OCI-M2 (cell line): Measurements from ENCODE around the gene CCDC186.
"Not testable (repeated sequence)": the region's sequence is repeated elsewhere in the genome, so short reads cannot be mapped to it uniquely, and the experiment has no call there.

Experiments used
- DNase-seq: peaks from one replicate; lab custom pipeline; 2025; ENCODE audit not compliant: unreplicated experiment; lab: John Stamatoyannopoulos, UW

CCDC186 gene

GRCh38 chr10:114174695-114175188 lies 739 bp upstream of the CCDC186 start:
- DNase-seq = no peak

GRCh38 chr10:114173603-114173920 lies 441 bp downstream of the CCDC186 start:
- DNase-seq = no peak

DNA sequence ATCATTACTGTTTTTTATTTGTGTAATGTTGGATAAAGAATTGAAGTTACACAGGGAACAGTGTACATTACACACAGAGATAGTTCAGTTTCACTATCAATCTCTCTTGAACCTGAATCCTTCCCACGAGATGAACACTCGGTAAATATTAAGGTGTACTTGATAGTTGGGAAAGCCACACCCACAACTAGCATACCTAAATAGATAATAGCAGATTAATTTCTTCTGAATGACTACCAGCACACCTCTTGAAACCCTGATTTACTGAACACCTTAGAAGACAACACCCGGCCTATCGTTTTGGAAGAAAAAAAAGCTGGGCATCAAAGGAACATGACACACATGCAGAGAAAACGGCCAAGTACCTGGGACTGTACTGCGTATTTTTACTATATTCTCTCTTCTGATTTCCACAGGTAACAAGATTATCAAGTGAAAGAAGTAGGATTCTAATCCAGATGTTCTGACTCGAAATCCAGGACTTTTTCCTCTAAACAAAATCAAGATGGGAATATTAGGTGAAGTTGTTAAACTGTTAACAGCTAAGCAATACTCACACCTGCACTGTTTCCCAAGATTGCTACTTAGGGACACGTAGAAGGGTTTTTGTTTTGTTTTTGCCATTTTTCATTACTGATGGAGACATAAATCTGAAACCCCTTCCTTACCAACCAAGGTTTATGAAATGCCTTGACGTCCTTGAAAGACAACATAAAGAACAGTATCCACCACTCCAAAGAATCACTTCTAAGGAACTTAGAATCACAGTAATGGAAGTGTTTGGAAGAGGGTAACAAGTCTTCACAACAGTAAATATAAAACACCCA lies 1.0 kb downstream of the CCDC186 start:
- DNase-seq = no peak

DNA sequence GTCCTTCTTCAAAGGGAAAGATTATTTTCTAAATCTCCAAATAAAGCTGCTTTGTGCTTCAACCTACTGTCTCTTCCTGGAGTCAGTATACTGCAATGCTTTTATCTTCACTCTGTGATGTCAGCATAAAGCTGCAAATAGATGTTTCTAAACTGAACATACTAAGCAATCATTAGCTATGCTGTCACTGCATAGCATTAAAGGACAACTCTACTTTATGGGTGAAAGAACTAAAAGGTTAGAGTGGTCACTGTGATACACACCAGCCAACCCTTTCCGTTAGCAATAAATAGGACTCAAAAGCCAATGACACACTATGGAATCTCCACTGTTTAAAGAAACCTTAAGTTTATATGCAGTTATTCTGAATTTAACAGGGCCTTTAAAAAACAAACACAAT lies 1.8 kb downstream of the CCDC186 start:
- no peak for DNase-seq

GRCh38 chr10:114168450-114169009 lies 5.5 kb downstream of the CCDC186 start:
- DNase-seq = no peak

- no peak for DNase-seq
Observed at GRCh38 chr10:114167985-114168384, 6.0 kb downstream of the CCDC186 start.

DNA sequence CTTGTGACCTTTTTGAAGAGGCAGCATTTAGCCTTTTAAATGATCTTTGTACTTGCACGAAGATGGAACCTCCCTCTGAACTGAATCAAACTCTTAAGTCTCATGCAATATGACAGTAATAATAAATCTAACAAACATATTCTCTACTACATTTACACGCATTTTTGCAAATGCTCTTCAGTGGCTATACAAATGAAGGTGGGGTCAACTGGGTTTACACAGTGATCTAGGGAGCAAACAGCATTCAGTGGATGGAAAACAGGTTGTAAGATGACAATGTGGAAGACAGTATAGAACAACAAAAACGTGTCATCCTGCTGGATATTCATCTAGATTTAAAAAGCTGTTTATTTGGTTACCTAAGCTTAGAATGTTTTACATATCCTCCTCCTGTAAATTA lies 7.5 kb downstream of the CCDC186 start:
- no peak for DNase-seq

DNA sequence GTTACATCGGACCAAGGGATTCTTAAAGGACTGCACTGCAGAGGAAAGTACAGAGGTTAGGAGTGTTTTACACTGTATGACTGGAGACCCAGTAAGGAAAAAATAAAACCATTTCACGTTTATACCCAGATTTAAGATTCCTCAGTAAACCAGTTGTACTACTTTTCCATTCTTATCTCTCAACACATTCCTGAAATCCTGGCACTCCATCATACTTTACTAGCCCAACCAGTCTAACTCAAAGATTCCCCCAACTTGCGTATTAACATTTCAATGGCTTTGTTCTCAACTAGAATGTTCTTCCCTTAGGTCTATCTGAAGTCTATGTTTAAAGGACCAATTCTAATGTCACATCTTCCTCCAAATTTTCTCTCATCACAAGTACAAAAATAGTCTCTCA lies 8.0 kb downstream of the CCDC186 start:
- no peak for DNase-seq

DNA sequence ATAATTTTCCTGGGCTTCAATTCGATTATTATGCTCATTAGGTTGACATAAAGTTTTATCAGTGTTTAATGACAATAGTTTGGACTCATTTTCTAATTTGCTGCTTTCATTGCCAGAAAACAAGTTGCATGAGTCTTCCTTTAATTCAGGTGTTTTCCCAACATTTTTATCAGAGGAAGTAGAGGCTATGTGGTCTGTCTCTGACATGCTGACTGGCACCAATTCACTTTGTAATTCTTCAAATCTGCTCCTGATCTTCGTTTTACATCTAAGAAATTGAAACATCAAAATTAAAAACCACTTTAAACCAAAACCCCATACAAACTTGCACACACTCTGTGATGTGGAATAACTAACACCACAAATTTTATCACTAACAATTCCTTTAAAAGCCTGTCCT lies 10.9 kb downstream of the CCDC186 start:
- no peak for DNase-seq

DNA sequence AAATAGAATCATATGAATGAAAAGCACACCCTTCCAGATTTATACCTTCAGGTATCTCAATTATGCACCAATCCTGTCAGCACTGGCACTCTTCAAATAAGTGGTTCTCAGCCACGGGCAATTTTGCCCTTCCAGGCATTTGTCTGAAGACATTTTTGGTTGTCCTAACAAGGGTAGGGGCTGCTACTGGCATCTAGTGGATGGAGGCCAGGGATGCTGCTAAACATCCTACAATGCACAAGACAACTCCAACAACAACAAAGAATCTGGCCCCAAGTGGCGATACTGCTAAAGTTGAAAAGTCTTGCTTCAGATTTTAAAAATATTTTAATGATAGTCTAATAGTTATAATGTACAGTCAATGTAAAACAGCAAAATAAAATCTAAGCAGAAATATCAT lies 16.1 kb downstream of the CCDC186 start:
- DNase-seq = no peak

DNA sequence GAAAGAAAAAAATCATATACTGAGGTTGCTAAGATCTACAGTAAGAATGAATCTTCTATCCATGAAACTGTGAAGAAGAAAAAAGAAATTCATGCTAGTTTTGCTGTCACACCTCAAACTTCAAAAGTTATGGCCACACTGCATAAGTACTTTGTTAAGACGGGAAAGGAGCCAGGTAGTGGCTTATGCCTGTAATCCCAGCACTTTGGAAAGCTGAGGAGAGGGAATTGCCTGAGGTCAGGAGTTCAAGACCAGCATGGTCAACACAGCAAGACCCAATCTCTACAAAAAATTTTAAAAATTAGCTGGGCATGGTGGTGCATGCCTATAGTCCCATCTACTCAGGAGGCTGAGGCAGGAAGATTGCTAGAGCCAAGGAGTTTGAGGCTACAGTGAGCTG lies 22.1 kb downstream of the CCDC186 start:
- DNase-seq = no peak

- no peak for DNase-seq
Observed at GRCh38 chr10:114151486-114151885, 22.5 kb downstream of the CCDC186 start.

- not testable (repeated sequence) for DNase-seq
Observed at GRCh38 chr10:114149476-114149875, 24.5 kb downstream of the CCDC186 start.

DNA sequence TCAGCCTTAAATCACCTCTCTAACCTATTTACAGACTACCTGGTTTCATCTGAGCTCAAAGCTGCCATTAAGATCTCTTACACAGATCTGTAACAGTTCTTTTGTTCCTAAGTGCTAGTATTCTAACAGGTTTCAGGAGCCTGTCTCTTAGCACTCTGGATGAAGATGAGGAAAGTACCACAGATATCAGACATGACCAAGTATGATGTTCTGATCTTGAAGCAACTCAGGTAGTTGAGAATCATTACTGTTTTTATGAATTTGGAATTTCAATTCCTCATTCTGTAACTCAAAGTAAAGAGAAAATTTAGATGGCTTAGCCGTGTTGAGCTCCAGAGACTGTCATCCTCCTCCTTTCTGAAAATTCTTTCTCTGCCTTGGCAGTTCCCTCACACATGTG lies 30.8 kb downstream of the CCDC186 start:
- no peak for DNase-seq

- no peak for DNase-seq
Observed at GRCh38 chr10:114142018-114142417, 32.0 kb downstream of the CCDC186 start.

DNA sequence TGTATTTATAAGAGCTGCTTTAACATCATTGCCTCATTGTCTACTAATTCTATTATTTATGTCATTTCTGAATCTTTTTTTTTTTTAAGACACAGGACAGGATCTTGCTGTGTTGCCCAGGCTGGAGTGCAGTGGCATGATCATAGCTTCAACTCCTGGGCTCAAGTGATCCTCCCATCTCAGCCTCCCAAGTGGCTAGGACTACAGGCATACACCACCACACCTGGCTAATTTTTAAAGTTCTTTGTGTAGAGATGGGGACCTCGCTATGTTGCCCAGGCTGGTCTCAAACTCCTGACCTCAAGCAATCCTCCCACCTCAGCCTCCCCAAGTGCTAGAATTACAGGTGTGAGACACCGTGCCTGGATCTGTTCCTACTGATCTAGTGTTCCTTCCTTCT lies 33.2 kb downstream of the CCDC186 start:
- not testable (repeated sequence) for DNase-seq

DNA sequence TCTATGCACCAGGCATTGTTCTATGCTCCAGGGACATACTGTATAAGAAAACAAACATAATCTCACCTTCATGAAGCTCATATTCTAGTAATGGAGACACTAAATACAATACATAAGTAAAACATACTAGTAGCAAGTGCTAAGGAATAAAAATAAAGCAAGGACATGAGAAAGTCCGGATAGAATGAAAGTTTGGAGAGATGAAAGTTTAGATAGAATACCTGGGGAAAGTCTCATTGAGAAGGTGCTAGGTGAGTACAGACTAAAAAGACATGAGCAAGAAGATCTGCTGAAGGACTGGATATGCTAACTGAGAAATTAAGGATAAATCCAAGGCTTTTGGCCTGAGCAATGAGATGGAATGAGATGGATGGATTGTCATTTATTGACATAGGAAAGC lies 34.0 kb downstream of the CCDC186 start:
- no peak for DNase-seq

- DNase-seq = no peak
Observed at GRCh38 chr10:114138581-114138980, 35.4 kb downstream of the CCDC186 start.

GRCh38 chr10:114135476-114135875 lies 38.5 kb downstream of the CCDC186 start:
- DNase-seq = no peak

GRCh38 chr10:114131094-114131493 lies 42.9 kb downstream of the CCDC186 start:
- no peak for DNase-seq

- DNase-seq = no peak
Observed at GRCh38 chr10:114121031-114121430, 53.0 kb downstream of the CCDC186 start.

- no peak for DNase-seq
Observed at GRCh38 chr10:114118514-114118913, 55.5 kb downstream of the CCDC186 start.

DNA sequence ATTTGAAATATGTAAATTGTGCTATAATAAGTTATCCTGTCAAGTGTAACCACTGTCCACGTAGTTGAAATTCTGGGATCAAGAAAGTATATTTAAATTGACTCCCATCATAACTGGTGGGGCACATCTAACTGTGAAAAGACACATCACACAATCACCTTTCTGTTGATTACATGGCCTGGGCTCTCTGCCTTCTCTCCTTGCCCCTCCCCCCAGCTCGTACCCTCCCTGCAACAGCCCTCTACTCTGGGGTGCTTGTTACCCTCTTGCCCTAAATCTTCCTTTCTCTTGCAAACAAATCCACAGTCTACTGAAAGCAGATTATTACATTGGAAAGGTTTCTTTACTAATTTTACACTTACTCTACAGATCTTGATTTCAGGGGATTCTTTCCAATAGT lies 56.3 kb downstream of the CCDC186 start:
- no peak for DNase-seq
